Head of caudate nucleus (tissue), 42 donors: ENCODE data around the gene ERICH3.

ENCODE experiments used
- DNase-seq, 42 donors: peaks; one replicate each; pipeline versions ENCODE4 v3.0.0 to v3.0.0-alpha.2; 2020 to 2021; ENCODE audit warnings: mixed read lengths in 7 of 42
- intact Hi-C: fragments of 100-400 bp; cut with DNase I; formaldehyde crosslinking; loops from one replicate; pipeline ENCODE4 v1.15.0; 2022

ERICH3 gene

GRCh38 chr1:74531796-74532195 lies 141.8 kb downstream of the ERICH3 start:
- intact Hi-C loops, result no loop called here
- no peak for DNase-seq

GRCh38 chr1:74530892-74531291 lies 142.7 kb downstream of the ERICH3 start:
- intact Hi-C loops, result no loop called here

GRCh38 chr1:74528123-74528522 lies 145.5 kb downstream of the ERICH3 start:
- DNase-seq, result no peak
- intact Hi-C loops, result no loop called here

More at GRCh38 chr1:74530892-74531291, 142.7 kb downstream of the ERICH3 start:
- DNase-seq, result no peak

- DNase-seq, result no peak
- intact Hi-C loops, result no loop called here
These were observed 146.9 kb downstream of the ERICH3 start for GRCh38 chr1:74526708-74527107.

- DNase-seq, result no peak
These were observed 149.6 kb downstream of the ERICH3 start for GRCh38 chr1:74523873-74524480.

GRCh38 chr1:74522148-74522547 lies 151.4 kb downstream of the ERICH3 start:
- no peak for DNase-seq
- intact Hi-C loops, result no loop called here

More at GRCh38 chr1:74523873-74524480, 149.6 kb downstream of the ERICH3 start:
- intact Hi-C loops, result no loop called here
